HG02623 (cell line): ENCODE measurements around the gene GABBR2.

Source experiments
- ATAC-seq: cut with Tn5 transposase; IDR thresholded peaks from one replicate; pipeline ENCODE4 v1.9.1; 2021; ENCODE audit warnings: moderate library complexity; ENCODE audit not compliant: unreplicated experiment

The GABBR2 gene

GRCh38 chr9:98635374-98635773, 73.4 kb downstream of the GABBR2 start:
- ATAC-seq, result no peak

- ATAC-seq, result no peak
These were observed 73.9 kb downstream of the GABBR2 start for GRCh38 chr9:98634685-98635336.

- ATAC-seq, result no peak
These were observed 75.9 kb downstream of the GABBR2 start for GRCh38 chr9:98632839-98633238.

- no peak for ATAC-seq
These were observed 81.4 kb downstream of the GABBR2 start for GRCh38 chr9:98627296-98627695.

GRCh38 chr9:98625728-98626127, 83.0 kb downstream of the GABBR2 start:
- ATAC-seq, result no peak

GRCh38 chr9:98619788-98620187, 88.9 kb downstream of the GABBR2 start:
- no peak for ATAC-seq

- no peak for ATAC-seq
These were observed 93.1 kb downstream of the GABBR2 start for GRCh38 chr9:98615633-98616032.

- no peak for ATAC-seq
These were observed 93.8 kb downstream of the GABBR2 start for GRCh38 chr9:98614941-98615340.

GRCh38 chr9:98612061-98612752, 96.5 kb downstream of the GABBR2 start:
- no peak for ATAC-seq

- no peak for ATAC-seq
These were observed 97.4 kb downstream of the GABBR2 start for GRCh38 chr9:98611319-98611718.

- ATAC-seq, result no peak
These were observed 98.0 kb downstream of the GABBR2 start for GRCh38 chr9:98610711-98611110.

GRCh38 chr9:98610211-98610610, 98.5 kb downstream of the GABBR2 start:
- no peak for ATAC-seq

GRCh38 chr9:98609646-98610045, 99.1 kb downstream of the GABBR2 start:
- ATAC-seq, result no peak

GRCh38 chr9:98607787-98608186, 100.9 kb downstream of the GABBR2 start:
- ATAC-seq, result no peak

GRCh38 chr9:98607152-98607551, 101.6 kb downstream of the GABBR2 start:
- no peak for ATAC-seq

- ATAC-seq, result no peak
These were observed 102.0 kb downstream of the GABBR2 start for GRCh38 chr9:98606730-98607129.

GRCh38 chr9:98605116-98605515, 103.6 kb downstream of the GABBR2 start:
- ATAC-seq, result no peak

GRCh38 chr9:98603821-98604383, 104.8 kb downstream of the GABBR2 start:
- no peak for ATAC-seq

- no peak for ATAC-seq
These were observed 105.8 kb downstream of the GABBR2 start for GRCh38 chr9:98602839-98603500.

- ATAC-seq, result no peak
These were observed 108.1 kb downstream of the GABBR2 start for GRCh38 chr9:98600631-98601030.

GRCh38 chr9:98599566-98600216, 109.0 kb downstream of the GABBR2 start:
- no peak for ATAC-seq
